PFSK-1 (cell line): ENCODE data around the gene CREG1.

Source experiments
- POLR2AphosphoS5 ChIP-seq: IDR thresholded peaks from 2 replicates; pipeline ENCODE4 v1.6.1; 2012; ENCODE audit warnings: low read depth, mild to moderate bottlenecking, control low read depth, low read length, moderate library complexity
- REST ChIP-seq, 2 experiments: IDR thresholded peaks; 2 replicates each; pipeline versions ENCODE4 v1.6.1 to v1.8.0; 2011 to 2012; ENCODE audit warnings: low read depth in 2 of 2, low read length in 2 of 2, control low read depth in 1 of 2, inconsistent platforms in 1 of 2, mild to moderate bottlenecking in 1 of 2, moderate library complexity in 1 of 2; ENCODE audit not compliant: insufficient read depth in 1 of 2
- SIN3A ChIP-seq: IDR thresholded peaks from 2 replicates; pipeline ENCODE4 v1.6.1; 2012; ENCODE audit warnings: mild to moderate bottlenecking, low read length, moderate library complexity, borderline replicate concordance; ENCODE audit not compliant: insufficient read depth

GRCh38 chr1:167502192-167502551, 51.4 kb downstream of the CREG1 start:
- no peak for TF ChIP-seq SIN3A
- TF ChIP-seq REST (IDR thresholded peaks at IDR 0.05; ENCODE audit: insufficient read depth in 1 of 2, low read depth in 2 of 2, low read length in 2 of 2), result no peak
- TF ChIP-seq POLR2AphosphoS5, result no peak
